Endothelial cell of umbilical vein (primary cell): Measurements from ENCODE around the gene FCGR3B. TPM values are rescaled to one million over a fixed set of nuclear protein-coding genes. Genes with fewer than 3 reads are reported as not detected.
"Not testable (repeated sequence)": the region's sequence is repeated elsewhere in the genome, so short reads cannot be mapped to it uniquely, and the experiment has no call there.

Experiments
- BruUV-seq: library from RNA; stranded (reverse); fragments of 400-500 nt; replicated peaks from 2 replicates; lab custom pipeline; 2021; lab: Mats Ljungman, UMichigan
- CTCF ChIA-PET: fragments of 300-600, 350-600 bp; sonication (Branson Sonifier 250); formaldehyde crosslinking; loops from one replicate; lab custom pipeline; 2021; ENCODE audit warnings: antibody characterized with exemption, inconsistent platforms; lab: Charles Lee
- POLR2A ChIA-PET: fragments of 300-600, 350-600 bp; sonication (Branson Sonifier 250); formaldehyde crosslinking; loops from one replicate; lab custom pipeline; 2021; ENCODE audit warnings: antibody characterized with exemption, inconsistent platforms; lab: Charles Lee
- DNase-seq: peaks from one replicate; pipeline ENCODE4 v3.0.0-alpha.2; 2011; ENCODE audit warnings: low read depth, low spot score
- FAIRE-seq: peaks from 2 replicates; lab custom pipeline; 2011; peaks lifted over from hg19 to GRCh38; lab: Jason Lieb, UNC
- H2AFZ ChIP-seq: 2 replicates; pipeline ENCODE4 v1.6.0; 2012; ENCODE audit warnings: low read depth, low read length, control low read depth, inconsistent platforms
- H3K27ac ChIP-seq: 2 replicates; pipeline ENCODE4 v1.5.1; 2011; ENCODE audit warnings: low read depth, mild to moderate bottlenecking, control low read depth, low read length, moderate library complexity; ENCODE audit not compliant: insufficient read depth
- H3K27me3 ChIP-seq, 2 experiments: 2 replicates each; pipeline versions ENCODE4 v1.6.0 to v1.6.1; 2011; ENCODE audit warnings: low read length in 2 of 2, mixed read lengths in 1 of 2; ENCODE audit not compliant: control insufficient read depth in 2 of 2, insufficient read depth in 2 of 2
- H3K36me3 ChIP-seq, 2 experiments: 2 replicates in 1 of 2; 3 replicates in 1 of 2; pipeline ENCODE4 v1.5.1; 2011; ENCODE audit warnings: low read length in 2 of 2, mild to moderate bottlenecking in 1 of 2, moderate library complexity in 1 of 2; ENCODE audit not compliant: control insufficient read depth in 2 of 2, insufficient read depth in 2 of 2; ENCODE audit errors: extremely low read depth in 1 of 2
- H3K4me1 ChIP-seq: 3 replicates; pipeline ENCODE4 v1.5.1; 2011; ENCODE audit warnings: mild to moderate bottlenecking, low read length; ENCODE audit not compliant: control insufficient read depth, insufficient read depth; ENCODE audit errors: extremely low read depth
- H3K4me2 ChIP-seq: 2 replicates; pipeline ENCODE4 v1.6.1; 2011; ENCODE audit warnings: low read length, control low read depth, mixed read lengths; ENCODE audit not compliant: insufficient read depth
- H3K4me3 ChIP-seq, 3 experiments: fragments of 200-600 bp in 1 of 3; sonication (generic), shearing (Covaris generic) in 1 of 3; replicated peaks in 1 of 3; 2 replicates each; pipeline ENCODE4 v1.5.1; 2011 to 2016; ENCODE audit warnings: control low read depth in 3 of 3, low read length in 3 of 3, mild to moderate bottlenecking in 2 of 3, inconsistent platforms in 1 of 3, low read depth in 1 of 3, moderate library complexity in 1 of 3; ENCODE audit not compliant: insufficient read depth in 1 of 3
- H3K79me2 ChIP-seq: 2 replicates; pipeline ENCODE4 v1.6.0; 2012; ENCODE audit warnings: low read length, inconsistent platforms; ENCODE audit not compliant: control insufficient read depth, insufficient read depth
- H3K9ac ChIP-seq: replicated peaks from 2 replicates; pipeline ENCODE3; 2011; ENCODE audit warnings: low read length, control low read depth; ENCODE audit not compliant: insufficient read depth; ENCODE audit errors: extremely low read depth
- H3K9me1 ChIP-seq: replicated peaks from 3 replicates; pipeline ENCODE4 v1.6.0; 2011; ENCODE audit warnings: mild to moderate bottlenecking, low read length; ENCODE audit not compliant: control insufficient read depth, insufficient read depth; ENCODE audit errors: extremely low read depth
- H3K9me3 ChIP-seq: replicated peaks from 2 replicates; pipeline ENCODE4 v1.5.1; 2012; ENCODE audit warnings: low read length, inconsistent platforms; ENCODE audit not compliant: control insufficient read depth, insufficient read depth
- H4K20me1 ChIP-seq: replicated peaks from 2 replicates; pipeline ENCODE3; 2011; ENCODE audit warnings: mild to moderate bottlenecking, low read length; ENCODE audit not compliant: control insufficient read depth, insufficient read depth; ENCODE audit errors: extremely low read depth
- dilution Hi-C: fragments of 300-500 bp; cut with MboI; formaldehyde crosslinking; loops from one replicate; pipeline ENCODE4 v1.15.0; 2019; ENCODE audit warnings: low sequenced_read_pairs; ENCODE audit not compliant: extremely low pct_ligation_motif_present
- intact Hi-C: fragments of 100-400 bp; cut with micrococcal nuclease; formaldehyde crosslinking; loops from one replicate; pipeline ENCODE4 v1.10.0; 2022
- polyA plus RNA-seq, 4 experiments: library from polyadenylated mRNA; depleted of rRNA in 3 of 4; stranded (reverse) in 3 of 4; unstranded in 1 of 4; fragments of >200 nt; gene quantifications; 2 replicates each; pipeline versions ENCODE4 v1.2.1 to v1.2.3, GENCODE V29; 2011 to 2012; ENCODE audit warnings: missing spikeins in 1 of 4
- total RNA-seq: library from RNA; stranded (reverse); gene quantifications from 2 replicates; pipeline ENCODE4 v1.2.3, GENCODE V29; 2021

FCGR3B gene
- total and polyA plus RNA-seq, 2 donors (not counting 3 experiments of a cell fraction or from before 2014, with no cell fraction given): not detected

DNA sequence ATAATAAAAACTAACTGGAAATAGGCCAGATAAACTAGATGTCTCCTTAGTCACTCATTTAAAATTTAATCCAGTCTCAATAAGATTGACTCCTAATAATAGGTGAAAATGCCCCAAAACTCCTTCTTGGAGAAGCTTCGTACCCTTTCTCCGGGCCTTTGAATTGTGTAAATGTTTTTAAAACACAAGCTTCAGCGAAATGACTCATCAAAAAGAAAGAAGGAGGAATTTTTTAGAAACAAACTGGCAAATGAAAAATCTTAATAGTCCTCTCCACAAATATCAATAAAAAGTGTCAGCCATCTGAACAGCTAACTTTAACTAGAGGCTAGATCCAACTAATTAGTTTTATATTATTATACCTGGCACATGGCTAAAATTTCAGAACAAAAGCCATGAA is 33.9 kb downstream of the FCGR3B start:
- H2AFZ ChIP-seq, H3K4me1 ChIP-seq, dilution Hi-C loops, BruUV-seq, H3K4me3 ChIP-seq, FAIRE-seq, DNase-seq, intact Hi-C loops, H3K79me2 ChIP-seq, H3K9me3 ChIP-seq, H3K27me3 ChIP-seq, H3K27ac ChIP-seq, H3K9me1 ChIP-seq, H4K20me1 ChIP-seq, H3K4me2 ChIP-seq, H3K9ac ChIP-seq, POLR2A ChIA-PET, CTCF ChIA-PET, H3K36me3 ChIP-seq: not testable (repeated sequence)

DNA sequence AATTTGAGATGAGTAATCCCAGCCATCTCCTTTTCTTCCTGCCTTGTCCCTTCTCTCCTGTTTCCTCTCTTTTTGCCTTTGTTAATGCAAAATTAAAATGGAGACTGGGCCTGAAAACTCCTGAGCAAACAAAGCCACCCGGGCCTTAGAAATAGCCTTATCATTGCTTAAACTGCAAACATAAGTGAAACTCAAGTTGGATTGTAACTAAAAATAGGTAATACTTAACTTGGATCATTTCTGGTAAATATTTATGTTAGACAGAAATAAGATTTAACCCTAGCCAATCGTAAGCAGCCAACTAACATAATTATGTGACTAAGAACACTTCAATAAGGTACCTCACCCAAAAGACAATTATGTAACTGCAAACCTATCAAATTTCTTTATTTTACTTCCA is 35.4 kb downstream of the FCGR3B start:
- FAIRE-seq, H2AFZ ChIP-seq, H3K27me3 ChIP-seq, intact Hi-C loops, H3K79me2 ChIP-seq, H3K4me3 ChIP-seq, POLR2A ChIA-PET, H3K4me2 ChIP-seq, H3K9ac ChIP-seq, H3K4me1 ChIP-seq, H3K9me1 ChIP-seq, H3K9me3 ChIP-seq, dilution Hi-C loops, H4K20me1 ChIP-seq, BruUV-seq, H3K36me3 ChIP-seq, DNase-seq, CTCF ChIA-PET, H3K27ac ChIP-seq: not testable (repeated sequence)

DNA sequence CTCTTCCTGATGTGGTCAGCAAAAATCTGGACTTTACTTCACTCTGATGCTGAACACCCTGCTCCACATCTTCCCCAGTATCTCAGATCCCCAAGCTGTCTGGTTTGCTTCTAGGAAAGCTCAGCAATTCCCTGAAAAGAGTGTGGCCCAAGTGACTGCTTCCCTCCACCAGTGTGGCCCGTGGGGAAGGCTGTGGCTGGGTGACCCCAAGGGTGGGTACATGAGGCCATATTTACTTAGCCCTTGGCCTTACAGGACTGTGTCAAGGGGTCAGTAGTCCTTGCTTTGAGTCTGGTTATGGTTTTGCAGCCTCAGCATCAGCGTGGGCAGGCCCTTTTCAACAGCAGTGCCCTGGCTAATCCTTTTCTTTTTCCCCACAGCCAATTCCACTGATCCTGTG is 35.8 kb downstream of the FCGR3B start:
- H3K4me1 ChIP-seq, H3K36me3 ChIP-seq, H2AFZ ChIP-seq, H3K27me3 ChIP-seq, DNase-seq, FAIRE-seq, BruUV-seq, POLR2A ChIA-PET, H3K9me3 ChIP-seq, CTCF ChIA-PET, H3K27ac ChIP-seq, H4K20me1 ChIP-seq, H3K4me3 ChIP-seq, dilution Hi-C loops, H3K4me2 ChIP-seq, intact Hi-C loops, H3K9me1 ChIP-seq, H3K9ac ChIP-seq, H3K79me2 ChIP-seq: not testable (repeated sequence)

DNA sequence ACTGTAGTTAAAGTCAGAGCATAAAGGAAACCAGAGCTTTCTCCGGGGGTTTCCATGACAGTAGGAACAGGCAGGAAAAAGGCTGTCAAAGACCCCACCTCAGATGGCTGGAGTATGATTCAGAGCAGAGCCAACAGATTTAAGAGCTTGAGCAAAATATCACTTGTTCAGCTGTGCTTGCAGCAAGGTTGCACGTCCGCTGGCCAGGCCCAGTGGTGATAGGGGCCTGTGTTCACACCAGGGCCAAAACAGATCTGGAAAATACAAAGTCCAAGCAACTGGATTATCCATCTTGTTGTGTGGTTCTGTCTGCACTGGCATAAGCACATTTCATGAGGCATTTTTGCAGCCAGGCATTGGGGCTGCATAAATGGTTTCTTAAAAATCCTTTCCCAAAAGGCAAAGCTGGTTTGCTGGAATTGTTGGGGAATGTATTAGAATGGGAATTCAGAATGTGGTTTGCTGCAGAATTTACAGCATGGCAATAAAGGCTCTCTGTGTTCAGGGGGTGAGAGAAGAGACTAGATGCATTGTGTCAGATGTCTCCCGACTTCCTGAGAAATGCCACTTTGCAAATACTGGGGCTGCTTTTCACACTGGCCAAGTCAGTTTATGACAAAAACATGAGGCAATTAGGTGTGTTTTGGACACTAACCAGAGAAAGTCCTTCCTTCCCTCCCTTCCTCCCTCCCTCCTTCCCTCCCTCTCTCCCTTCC is 36.5 kb downstream of the FCGR3B start:
- BruUV-seq, POLR2A ChIA-PET: not testable (repeated sequence)

More for the DNA sequence above, 36.5 kb downstream of the FCGR3B start:
- H3K4me3 ChIP-seq, H3K4me2 ChIP-seq, DNase-seq, H3K9ac ChIP-seq, dilution Hi-C loops, H3K27me3 ChIP-seq, H3K9me3 ChIP-seq, H3K36me3 ChIP-seq, H3K79me2 ChIP-seq, H3K27ac ChIP-seq, H3K4me1 ChIP-seq, H2AFZ ChIP-seq, FAIRE-seq, H3K9me1 ChIP-seq, CTCF ChIA-PET, H4K20me1 ChIP-seq, intact Hi-C loops: not testable (repeated sequence)
